SU-DHL-6 (cell line): ENCODE results near the gene ARHGAP26.

Experiments used
- EZH2phosphoT487 ChIP-seq: fragments of 200-600 bp; sonication (generic), shearing (Covaris generic); conservative IDR thresholded peaks from 2 replicates; pipeline ENCODE4 v1.6.1; 2018; ENCODE audit warnings: mild to moderate bottlenecking, antibody characterized with exemption, low read length, moderate library complexity, mixed read lengths
- TF ChIP-seq, protein P1 (sequence below): fragments of 200-600 bp; sonication (generic); IDR thresholded peaks from one replicate; pipeline ENCODE4 v1.5.1; 2017; ENCODE audit warnings: antibody characterized with exemption, mild to moderate bottlenecking, low read length, moderate library complexity; ENCODE audit not compliant: insufficient read depth, poor library complexity, severe bottlenecking

DNA sequence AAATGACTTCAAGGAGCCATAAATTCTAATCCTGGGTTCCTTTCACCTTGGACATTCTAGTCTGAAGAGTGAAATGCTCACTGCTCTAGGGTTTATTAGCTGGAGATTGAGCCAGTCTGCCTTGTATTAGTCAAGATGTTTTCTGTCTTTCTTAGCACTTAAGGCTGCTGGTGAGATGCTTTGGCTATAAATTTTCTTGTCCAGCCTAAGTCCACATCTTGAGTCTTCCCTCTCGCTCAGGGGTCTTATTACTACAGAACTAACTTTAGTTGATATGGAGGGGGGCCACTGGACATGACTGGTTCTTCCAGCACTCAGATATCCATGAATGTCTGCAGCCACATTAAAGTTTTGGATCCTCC lies 316.4 kb downstream of the ARHGAP26 start:
- TF ChIP-seq, protein P1, sequence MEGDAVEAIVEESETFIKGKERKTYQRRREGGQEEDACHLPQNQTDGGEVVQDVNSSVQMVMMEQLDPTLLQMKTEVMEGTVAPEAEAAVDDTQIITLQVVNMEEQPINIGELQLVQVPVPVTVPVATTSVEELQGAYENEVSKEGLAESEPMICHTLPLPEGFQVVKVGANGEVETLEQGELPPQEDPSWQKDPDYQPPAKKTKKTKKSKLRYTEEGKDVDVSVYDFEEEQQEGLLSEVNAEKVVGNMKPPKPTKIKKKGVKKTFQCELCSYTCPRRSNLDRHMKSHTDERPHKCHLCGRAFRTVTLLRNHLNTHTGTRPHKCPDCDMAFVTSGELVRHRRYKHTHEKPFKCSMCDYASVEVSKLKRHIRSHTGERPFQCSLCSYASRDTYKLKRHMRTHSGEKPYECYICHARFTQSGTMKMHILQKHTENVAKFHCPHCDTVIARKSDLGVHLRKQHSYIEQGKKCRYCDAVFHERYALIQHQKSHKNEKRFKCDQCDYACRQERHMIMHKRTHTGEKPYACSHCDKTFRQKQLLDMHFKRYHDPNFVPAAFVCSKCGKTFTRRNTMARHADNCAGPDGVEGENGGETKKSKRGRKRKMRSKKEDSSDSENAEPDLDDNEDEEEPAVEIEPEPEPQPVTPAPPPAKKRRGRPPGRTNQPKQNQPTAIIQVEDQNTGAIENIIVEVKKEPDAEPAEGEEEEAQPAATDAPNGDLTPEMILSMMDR: no peak
- no peak for TF ChIP-seq EZH2phosphoT487
